Activated T-helper 2 cell treated with anti-CD3 and anti-CD28 coated beads, Interferon-gamma antibody, Interleukin-2, Interleukin-4, amounts not matched to agents 10 μg/mL and 5 μg/mL and 100 μg/mL, durations not matched to agents 14 hours and 24 hours and 36 hours (primary cell): Measurements from ENCODE around the gene DOCK4. TPM values are rescaled to one million over a fixed set of nuclear protein-coding genes. Genes with fewer than 3 reads are reported as not detected.

Experiments used
- DNase-seq: peaks from one replicate; pipeline ENCODE4 v3.0.0; 2021; ENCODE audit warnings: low spot score
- H3K27ac Mint-ChIP-seq: one replicate; pipeline ENCODE4 v1.8.0; 2021; ENCODE audit warnings: mixed read lengths
- H3K27me3 Mint-ChIP-seq: one replicate; pipeline ENCODE4 v1.8.0; 2021; ENCODE audit warnings: low read depth, mixed read lengths
- H3K36me3 Mint-ChIP-seq: one replicate; pipeline ENCODE4 v1.8.0; 2021; ENCODE audit warnings: low read depth, mixed read lengths
- H3K4me1 Mint-ChIP-seq: one replicate; pipeline ENCODE4 v1.8.0; 2021; ENCODE audit warnings: low read depth, mixed read lengths
- H3K4me3 Mint-ChIP-seq: one replicate; pipeline ENCODE4 v1.8.0; 2021; ENCODE audit warnings: low read depth, mild to moderate bottlenecking, moderate library complexity, mixed read lengths
- H3K9me3 Mint-ChIP-seq: one replicate; pipeline ENCODE4 v1.8.0; 2021; ENCODE audit warnings: mixed read lengths
- intact Hi-C: fragments of 100-400 bp; cut with micrococcal nuclease; formaldehyde crosslinking; loops from one replicate; pipeline ENCODE4 v1.15.1; 2023
- total RNA-seq: library from RNA; stranded (reverse); gene quantifications from 2 replicates; pipeline ENCODE4 v1.2.3, GENCODE V29; 2022

DOCK4 gene
- total RNA-seq, 1 donor from 2014 or later, result 0.41 TPM

DNA sequence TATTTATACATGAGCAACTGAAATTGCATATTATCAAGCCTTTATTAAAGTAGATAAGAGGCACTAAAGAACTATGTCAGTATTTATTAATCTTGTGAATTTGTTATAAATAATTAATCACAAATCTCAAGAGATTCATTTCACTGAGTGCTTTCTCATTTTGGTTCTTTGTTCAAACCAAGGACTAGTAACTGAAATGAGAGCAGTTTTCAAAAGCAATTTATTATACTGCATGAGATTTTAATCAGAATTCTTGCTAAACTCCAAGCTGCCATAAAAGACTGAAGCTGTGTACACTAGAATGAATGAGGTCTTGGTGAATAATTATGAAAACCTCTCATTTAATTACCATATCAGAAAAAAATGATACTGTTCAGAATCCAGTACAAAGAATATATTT, 419.1 kb downstream of the DOCK4 start:
- no peak overlapping the region for H3K4me3 Mint-ChIP-seq
- H3K36me3 Mint-ChIP-seq, result no peaks in the 10 kb centered on the region
- intact Hi-C loops, result no loop called here

GRCh38 chr7:111785076-111785475, 421.1 kb downstream of the DOCK4 start:
- H3K36me3 Mint-ChIP-seq, result no peaks in the 10 kb centered on the region
- no peak for DNase-seq
- H3K4me3 Mint-ChIP-seq, result no peak overlapping the region
- H3K4me1 Mint-ChIP-seq, result no peaks in the 10 kb centered on the region
- no peak overlapping the region for H3K27ac Mint-ChIP-seq
- H3K27me3 Mint-ChIP-seq, result no peaks in the 10 kb centered on the region
- intact Hi-C loops, result no loop called here
- H3K9me3 Mint-ChIP-seq, result no peaks in the 10 kb centered on the region

More for the DNA sequence above, 419.1 kb downstream of the DOCK4 start:
- Mint-ChIP-seq H3K27me3 (no peaks in the 10 kb centered on the region), H3K4me1 (no peaks in the 10 kb centered on the region), H3K27ac (no peak overlapping the region), H3K9me3 (peaks cover 4% of the 10 kb centered on the region)
- no peak for DNase-seq

GRCh38 chr7:111784296-111784695, 421.9 kb downstream of the DOCK4 start:
- Mint-ChIP-seq H3K9me3 (no peaks in the 10 kb centered on the region), H3K4me3 (no peak overlapping the region), H3K36me3 (no peaks in the 10 kb centered on the region), H3K27ac (no peak overlapping the region), H3K4me1 (no peaks in the 10 kb centered on the region), H3K27me3 (no peaks in the 10 kb centered on the region)
- DNase-seq, result no peak
- intact Hi-C loops, result no loop called here

GRCh38 chr7:111783854-111784253, 422.3 kb downstream of the DOCK4 start:
- Mint-ChIP-seq H3K36me3 (no peaks in the 10 kb centered on the region), H3K4me3 (no peak overlapping the region), H3K9me3 (no peaks in the 10 kb centered on the region), H3K4me1 (no peaks in the 10 kb centered on the region), H3K27ac (no peak overlapping the region), H3K27me3 (no peaks in the 10 kb centered on the region)
- DNase-seq, result no peak
- intact Hi-C loops, result no loop called here

DNA sequence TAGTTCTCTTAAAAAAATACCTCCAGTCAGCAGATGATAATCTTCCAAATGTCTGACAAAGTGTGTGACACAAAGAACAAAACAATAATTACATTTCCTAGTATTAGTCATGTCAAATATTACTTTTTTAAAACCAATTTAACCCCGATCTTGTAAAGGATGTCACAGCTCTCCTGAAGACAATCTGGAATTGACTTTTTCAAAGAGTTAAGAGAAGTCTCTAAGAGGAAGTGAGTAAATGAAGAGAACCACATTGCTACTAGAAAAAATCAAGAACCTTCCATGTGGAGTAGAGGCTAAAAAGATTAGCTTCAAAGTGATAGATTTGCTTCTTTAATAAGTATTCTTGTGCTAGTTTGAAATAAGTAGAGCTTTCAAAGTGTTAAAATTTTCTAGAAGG, 425.7 kb downstream of the DOCK4 start:
- Mint-ChIP-seq H3K27ac (no peak overlapping the region), H3K4me3 (no peak overlapping the region), H3K9me3 (no peaks in the 10 kb centered on the region), H3K4me1 (no peaks in the 10 kb centered on the region), H3K36me3 (no peaks in the 10 kb centered on the region), H3K27me3 (no peaks in the 10 kb centered on the region)
- intact Hi-C loops, result no loop called here
- DNase-seq, result no peak

DNA sequence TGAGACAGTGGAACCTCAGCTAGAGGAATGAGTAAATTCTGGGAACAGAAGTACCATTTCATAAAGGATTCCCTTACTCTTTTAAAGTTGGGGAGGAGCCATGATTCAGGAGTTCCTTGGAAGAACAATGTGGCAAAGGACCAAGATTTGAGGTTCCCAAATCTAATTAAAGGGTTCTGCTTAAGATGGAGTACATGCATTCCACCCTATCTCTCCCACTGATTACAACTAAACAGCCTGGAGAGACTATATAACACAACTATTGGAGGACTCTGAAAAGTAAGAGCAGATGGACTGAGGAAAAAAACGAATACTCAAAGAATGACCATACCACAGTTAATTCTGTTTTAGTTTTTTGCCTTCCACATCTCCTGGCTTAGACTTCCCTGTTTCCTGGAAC, 431.0 kb downstream of the DOCK4 start:
- H3K4me3 Mint-ChIP-seq, result no peak overlapping the region
- intact Hi-C loops, result no loop called here
- no peaks in the 10 kb centered on the region for H3K4me1 Mint-ChIP-seq

GRCh38 chr7:111772716-111773115, 433.5 kb downstream of the DOCK4 start:
- H3K27ac Mint-ChIP-seq, result no peak overlapping the region
- no peak for DNase-seq
- H3K36me3 Mint-ChIP-seq, result no peaks in the 10 kb centered on the region
- no peak overlapping the region for H3K4me3 Mint-ChIP-seq
- no peaks in the 10 kb centered on the region for H3K27me3 Mint-ChIP-seq
- H3K4me1 Mint-ChIP-seq, result no peaks in the 10 kb centered on the region
- H3K9me3 Mint-ChIP-seq, result no peaks in the 10 kb centered on the region
- intact Hi-C loops, result no loop called here

More for the DNA sequence above, 431.0 kb downstream of the DOCK4 start:
- Mint-ChIP-seq H3K27ac (no peak overlapping the region), H3K36me3 (no peaks in the 10 kb centered on the region), H3K27me3 (no peaks in the 10 kb centered on the region), H3K9me3 (no peaks in the 10 kb centered on the region)
- DNase-seq, result no peak

DNA sequence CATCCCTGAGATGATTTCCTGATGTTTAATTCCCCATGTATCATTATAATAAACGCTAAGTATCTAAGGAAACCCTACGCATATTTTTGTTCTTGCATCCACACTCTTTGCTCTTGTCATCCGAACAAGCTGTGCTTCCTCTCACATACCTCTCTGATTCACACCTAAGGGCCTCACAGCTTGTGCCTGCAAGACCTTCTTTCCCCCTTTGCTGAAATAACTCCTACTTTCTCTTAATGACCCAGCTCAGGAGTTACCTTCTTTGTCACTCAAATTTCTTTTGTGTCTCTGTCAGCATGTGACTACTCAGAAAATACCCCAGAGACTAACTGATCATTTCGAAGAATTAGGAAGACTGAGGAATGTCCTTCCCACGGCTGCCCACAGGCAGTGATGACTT, 434.6 kb downstream of the DOCK4 start:
- Mint-ChIP-seq H3K27me3 (no peaks in the 10 kb centered on the region), H3K9me3 (no peaks in the 10 kb centered on the region), H3K4me1 (no peaks in the 10 kb centered on the region), H3K36me3 (no peaks in the 10 kb centered on the region), H3K27ac (no peak overlapping the region), H3K4me3 (no peak overlapping the region)
- intact Hi-C loops, result no loop called here
- no peak for DNase-seq

- H3K4me3 Mint-ChIP-seq, result no peak overlapping the region
- no peak overlapping the region for H3K27ac Mint-ChIP-seq
- no peaks in the 10 kb centered on the region for H3K4me1 Mint-ChIP-seq
- H3K9me3 Mint-ChIP-seq, result no peaks in the 10 kb centered on the region
- intact Hi-C loops, result no loop called here
- DNase-seq, result no peak
- no peaks in the 10 kb centered on the region for H3K36me3 Mint-ChIP-seq
- no peaks in the 10 kb centered on the region for H3K27me3 Mint-ChIP-seq
Measured at GRCh38 chr7:111770116-111770515, 436.1 kb downstream of the DOCK4 start.

GRCh38 chr7:111765751-111766643, 440.2 kb downstream of the DOCK4 start:
- H3K27me3 Mint-ChIP-seq, result no peaks in the 10 kb centered on the region
- H3K36me3 Mint-ChIP-seq, result no peaks in the 10 kb centered on the region
- H3K27ac Mint-ChIP-seq, result no peak overlapping the region
- H3K9me3 Mint-ChIP-seq, result no peaks in the 10 kb centered on the region
- intact Hi-C loops, result no loop called here
- no peak for DNase-seq
- H3K4me1 Mint-ChIP-seq, result no peaks in the 10 kb centered on the region
- no peak overlapping the region for H3K4me3 Mint-ChIP-seq

- intact Hi-C loops, result no loop called here
- H3K4me1 Mint-ChIP-seq, result no peaks in the 10 kb centered on the region
- no peaks in the 10 kb centered on the region for H3K36me3 Mint-ChIP-seq
- H3K27me3 Mint-ChIP-seq, result no peaks in the 10 kb centered on the region
- no peak for DNase-seq
- no peak overlapping the region for H3K4me3 Mint-ChIP-seq
- no peak overlapping the region for H3K27ac Mint-ChIP-seq
- no peaks in the 10 kb centered on the region for H3K9me3 Mint-ChIP-seq
Measured at GRCh38 chr7:111763221-111763801, 442.9 kb downstream of the DOCK4 start.

GRCh38 chr7:111762799-111763198, 443.4 kb downstream of the DOCK4 start:
- H3K4me3 Mint-ChIP-seq, result no peak overlapping the region
- intact Hi-C loops, result no loop called here
- DNase-seq, result no peak
- no peaks in the 10 kb centered on the region for H3K27me3 Mint-ChIP-seq
- H3K36me3 Mint-ChIP-seq, result no peaks in the 10 kb centered on the region
- no peaks in the 10 kb centered on the region for H3K9me3 Mint-ChIP-seq
- H3K4me1 Mint-ChIP-seq, result no peaks in the 10 kb centered on the region
- no peak overlapping the region for H3K27ac Mint-ChIP-seq

DNA sequence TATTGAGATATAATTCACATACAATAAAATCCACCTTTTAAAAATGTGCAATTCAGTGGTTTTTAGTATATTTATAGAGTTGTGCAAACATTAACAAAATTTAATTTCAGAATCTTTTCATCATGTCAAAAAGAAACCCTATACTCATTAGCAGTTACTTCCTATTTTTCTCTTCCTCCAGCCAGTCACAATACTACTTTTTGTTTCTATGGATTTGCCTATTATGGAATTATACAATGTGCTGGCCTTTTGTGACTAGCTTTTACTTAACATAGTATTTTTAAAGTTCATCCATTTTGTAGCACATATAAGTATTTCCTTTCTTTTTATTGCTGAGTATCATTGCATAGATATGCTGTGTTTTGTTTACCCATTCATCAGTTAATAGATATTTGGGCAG, 444.0 kb downstream of the DOCK4 start:
- Mint-ChIP-seq H3K27me3 (no peaks in the 10 kb centered on the region), H3K4me1 (no peaks in the 10 kb centered on the region), H3K4me3 (no peak overlapping the region), H3K36me3 (no peaks in the 10 kb centered on the region), H3K9me3 (no peaks in the 10 kb centered on the region), H3K27ac (no peak overlapping the region)
- DNase-seq, result no peak
- intact Hi-C loops, result no loop called here
